ENCODE measurements around the gene ADARB1.

DNA sequence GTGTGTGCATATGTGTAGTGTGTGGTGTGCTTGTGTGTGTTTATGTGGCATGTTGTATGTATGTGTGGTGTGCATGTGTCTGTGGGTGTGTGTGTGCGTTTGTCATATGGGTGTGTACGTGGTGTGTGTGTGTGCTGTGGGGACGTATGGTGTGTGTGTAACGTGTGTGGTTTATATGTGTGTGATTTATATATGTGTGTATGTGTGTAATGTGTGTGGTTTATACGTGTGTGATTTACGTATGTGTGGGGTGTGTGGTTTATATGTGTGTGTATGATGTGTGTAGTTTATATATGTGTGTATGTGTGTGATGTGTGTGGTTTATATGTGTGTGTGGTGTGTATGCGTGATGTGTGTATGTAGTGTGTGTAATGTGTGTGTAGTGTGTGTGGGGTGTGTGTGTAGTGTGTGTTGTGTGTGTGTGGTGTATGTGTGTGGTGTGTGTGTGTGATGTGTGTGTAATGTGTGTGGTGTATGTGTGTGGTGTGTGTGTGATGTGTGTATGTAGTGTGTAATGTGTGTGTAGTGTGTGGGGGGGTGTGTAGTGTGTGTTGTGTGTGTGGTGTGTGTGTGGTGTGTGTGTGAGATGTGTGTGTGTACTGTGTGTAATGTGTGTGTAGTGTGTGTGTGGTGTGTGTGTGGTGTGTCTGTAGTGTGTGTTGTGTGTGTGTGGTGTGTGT lies 32.3 kb upstream of the ADARB1 start:
- TF ChIP-seq EZH2 (IDR thresholded peaks at IDR 0.05; ENCODE audit: borderline replicate concordance) = no peak
- TF ChIP-seq, protein P1, sequence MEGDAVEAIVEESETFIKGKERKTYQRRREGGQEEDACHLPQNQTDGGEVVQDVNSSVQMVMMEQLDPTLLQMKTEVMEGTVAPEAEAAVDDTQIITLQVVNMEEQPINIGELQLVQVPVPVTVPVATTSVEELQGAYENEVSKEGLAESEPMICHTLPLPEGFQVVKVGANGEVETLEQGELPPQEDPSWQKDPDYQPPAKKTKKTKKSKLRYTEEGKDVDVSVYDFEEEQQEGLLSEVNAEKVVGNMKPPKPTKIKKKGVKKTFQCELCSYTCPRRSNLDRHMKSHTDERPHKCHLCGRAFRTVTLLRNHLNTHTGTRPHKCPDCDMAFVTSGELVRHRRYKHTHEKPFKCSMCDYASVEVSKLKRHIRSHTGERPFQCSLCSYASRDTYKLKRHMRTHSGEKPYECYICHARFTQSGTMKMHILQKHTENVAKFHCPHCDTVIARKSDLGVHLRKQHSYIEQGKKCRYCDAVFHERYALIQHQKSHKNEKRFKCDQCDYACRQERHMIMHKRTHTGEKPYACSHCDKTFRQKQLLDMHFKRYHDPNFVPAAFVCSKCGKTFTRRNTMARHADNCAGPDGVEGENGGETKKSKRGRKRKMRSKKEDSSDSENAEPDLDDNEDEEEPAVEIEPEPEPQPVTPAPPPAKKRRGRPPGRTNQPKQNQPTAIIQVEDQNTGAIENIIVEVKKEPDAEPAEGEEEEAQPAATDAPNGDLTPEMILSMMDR (IDR thresholded peaks at IDR 0.05; ENCODE audit: poor library complexity) = no peak
- TF ChIP-seq EZH2phosphoT487 (IDR thresholded peaks at IDR 0.05; ENCODE audit: low read depth, severe bottlenecking, unreplicated experiment) = no peak
